ENCODE measurements around the gene ALKBH2. TPM values are rescaled to one million over a fixed set of nuclear protein-coding genes. Genes with fewer than 3 reads are reported as not detected.
A peak's percentile ranks its signal among the peaks of the same experiment; 100 is the strongest.

Gene ALKBH2
- total RNA-seq, 4 donors from 2014 or later = 2.1 to 26.5 (median 19.1) TPM

- TF ChIP-seq CTCF (IDR thresholded peaks at IDR 0.05) (no peak), POLR2A (IDR thresholded peaks at IDR 0.05) (no peak)
- Histone ChIP-seq H3K9me3 (no peaks in the 10 kb centered on the region), H3K4me3 (no peak overlapping the region), H3K27me3 (no peaks in the 10 kb centered on the region), H3K4me1 (peaks cover 2 to 10% of the 10 kb centered on the region in 2 donors), H3K27ac (peak overlapping the region; percentile 63 to 78), H3K36me3 (no peaks in the 10 kb centered on the region)
- intact Hi-C loops (cut with DNase I; ENCODE audit: low total_unique reads) = no loop called here
- DNase-seq = no peak
These were observed 9.2 kb upstream of the ALKBH2 start for GRCh38 chr12:109102491-109102890.

- Histone ChIP-seq H3K4me3 (no peak overlapping the region), H3K36me3 (no peaks in the 10 kb centered on the region), H3K27ac (peak overlapping the region in 1 of 2 donors; percentile 91), H3K4me1 (peaks cover 4 to 14% of the 10 kb centered on the region in 2 donors), H3K9me3 (no peaks in the 10 kb centered on the region), H3K27me3 (no peaks in the 10 kb centered on the region)
- intact Hi-C loops (cut with DNase I; ENCODE audit: low total_unique reads) = no loop called here
- TF ChIP-seq POLR2A (IDR thresholded peaks at IDR 0.05) (no peak), CTCF (IDR thresholded peaks at IDR 0.05) (no peak)
- DNase-seq = no peak
These were observed 7.5 kb upstream of the ALKBH2 start for GRCh38 chr12:109100741-109101140.

- H3K9me3 ChIP-seq = no peaks in the 10 kb centered on the region
- no peaks in the 10 kb centered on the region for H3K36me3 ChIP-seq
- no peak for TF ChIP-seq POLR2A (IDR thresholded peaks at IDR 0.05)
- no peak for TF ChIP-seq CTCF (IDR thresholded peaks at IDR 0.05)
- H3K4me1 ChIP-seq = peaks cover 4 to 14% of the 10 kb centered on the region in 2 donors
- peak overlapping the region; percentile 77 to 91 for H3K27ac ChIP-seq
- H3K27me3 ChIP-seq = no peaks in the 10 kb centered on the region
- intact Hi-C loops (cut with DNase I; ENCODE audit: low total_unique reads) = loop anchor here (10.0 kb wide), 1 partner anchor 535 kb away; the partner anchor contains the start of genes ISCU and SART3
- DNase-seq = no peak
- peak overlapping the region; percentile 51 to 89 for H3K4me3 ChIP-seq
These were observed 6.3 kb upstream of the ALKBH2 start for GRCh38 chr12:109099431-109100020.

- H3K4me3 ChIP-seq = peak overlapping the region; percentile 51 to 89
- intact Hi-C loops (cut with DNase I; ENCODE audit: low total_unique reads) = loop anchor here (10.0 kb wide), 1 partner anchor 534 kb away; the partner anchor contains the start of genes ISCU and SART3
- peak overlapping the region; percentile 77 to 91 for H3K27ac ChIP-seq
- H3K9me3 ChIP-seq = no peaks in the 10 kb centered on the region
- no peaks in the 10 kb centered on the region for H3K27me3 ChIP-seq
- DNase-seq = no peak
- H3K4me1 ChIP-seq = peaks cover 4 to 14% of the 10 kb centered on the region in 2 donors
- H3K36me3 ChIP-seq = no peaks in the 10 kb centered on the region
- TF ChIP-seq POLR2A (IDR thresholded peaks at IDR 0.05) (no peak), CTCF (IDR thresholded peaks at IDR 0.05) (no peak)
These were observed 5.4 kb upstream of the ALKBH2 start for GRCh38 chr12:109098651-109099050.

GRCh38 chr12:109098183-109098604, 4.9 kb upstream of the ALKBH2 start:
- intact Hi-C loops (cut with DNase I; ENCODE audit: low total_unique reads) = loop anchor here (10.0 kb wide), 1 partner anchor 533 kb away; the partner anchor contains the start of genes ISCU and SART3
- Histone ChIP-seq H3K4me3 (peak overlapping the region; percentile 51 to 89), H3K36me3 (no peaks in the 10 kb centered on the region), H3K27me3 (no peaks in the 10 kb centered on the region), H3K4me1 (peaks cover 4 to 14% of the 10 kb centered on the region in 2 donors), H3K27ac (peak overlapping the region; percentile 77 to 91), H3K9me3 (no peaks in the 10 kb centered on the region)
- no peak for DNase-seq
- TF ChIP-seq CTCF (IDR thresholded peaks at IDR 0.05) (no peak), POLR2A (IDR thresholded peaks at IDR 0.05) (peak; percentile 44 to 55)
